ENCODE measurements around the gene TSEN34.
A peak's percentile ranks its signal among the peaks of the same experiment; 100 is the strongest.
"Not testable (repeated sequence)": the region's sequence is repeated elsewhere in the genome, so short reads cannot be mapped to it uniquely, and the experiment has no call there.

The TSEN34 gene

DNA sequence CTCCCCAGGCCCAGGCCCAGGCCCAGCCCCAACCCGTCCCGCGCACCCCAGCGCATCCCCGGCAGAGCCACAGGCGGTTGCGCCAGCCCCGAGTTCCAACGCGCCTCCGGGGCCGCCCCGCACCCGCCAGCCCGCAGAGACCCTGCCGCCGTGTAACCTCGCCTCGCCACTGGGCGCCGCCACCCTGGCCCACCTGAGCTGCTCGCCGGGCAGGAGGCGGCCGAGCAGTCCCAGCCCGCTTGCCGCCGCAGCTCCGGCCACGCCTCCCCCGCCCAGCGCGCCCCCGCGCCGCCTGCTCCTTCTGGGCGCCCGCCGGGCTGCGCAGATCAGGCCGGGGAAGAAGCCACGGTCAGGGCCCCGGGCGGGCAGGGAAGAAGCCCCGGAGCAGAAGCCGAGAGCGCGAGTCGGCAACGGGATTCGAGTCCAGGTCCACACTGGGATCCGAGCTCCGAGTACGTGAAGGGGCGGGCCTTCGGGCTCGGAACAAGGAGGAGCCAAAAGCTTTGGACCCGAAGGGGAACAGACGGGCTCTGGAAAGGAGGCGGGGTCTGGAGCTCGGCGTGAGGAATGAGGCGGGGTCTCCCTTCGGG, 1.9 kb upstream of the TSEN34 start, which contains the start of gene MBOAT7:
Gene MBOAT7 (minus strand): TSS at position 436 of the 590 bp plus-strand sequence. CDS start 1,072 bp downstream, outside the sequence.
- DNase-seq: peak in 1 of 2 experiments; percentile 97

DNA sequence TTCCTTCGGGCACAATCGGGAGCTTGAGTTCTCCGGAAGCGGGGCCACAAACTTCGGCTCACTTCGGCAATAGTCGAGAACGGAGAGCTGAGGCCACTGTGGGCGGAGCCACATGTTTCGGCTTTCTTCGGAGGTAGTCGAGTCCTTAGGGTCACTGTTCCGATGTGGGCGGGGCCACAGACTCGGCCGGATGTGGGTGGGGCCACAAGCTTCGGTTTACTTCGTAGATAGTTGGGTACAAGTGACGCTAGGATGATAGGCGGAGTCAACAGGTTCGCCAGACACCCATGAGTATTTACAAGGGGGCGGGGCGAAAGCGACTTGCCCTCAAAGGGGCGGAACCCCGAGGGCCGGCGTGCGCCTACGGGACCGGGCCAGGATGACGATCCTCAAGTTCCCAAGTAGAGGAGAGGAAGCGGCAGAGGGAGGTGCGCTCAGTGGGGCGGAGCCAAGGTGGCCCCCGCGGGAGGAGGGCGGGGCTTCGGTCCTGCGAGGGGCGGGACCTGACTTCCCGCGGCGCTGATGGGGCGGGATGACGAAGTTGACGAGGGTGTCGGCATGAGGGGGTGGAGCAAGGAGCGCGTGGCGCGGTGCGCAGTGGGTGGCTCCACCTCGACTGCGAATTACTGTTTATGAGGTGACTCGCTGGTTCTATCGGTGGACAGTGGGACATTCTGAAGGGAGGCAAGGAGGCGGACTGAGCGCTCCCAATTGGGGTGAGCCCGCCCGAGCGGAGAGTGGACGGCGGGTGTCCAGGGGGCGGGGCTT, 1.2 kb upstream of the TSEN34 start:
- DNase-seq: peak; percentile 97 to 98

DNA sequence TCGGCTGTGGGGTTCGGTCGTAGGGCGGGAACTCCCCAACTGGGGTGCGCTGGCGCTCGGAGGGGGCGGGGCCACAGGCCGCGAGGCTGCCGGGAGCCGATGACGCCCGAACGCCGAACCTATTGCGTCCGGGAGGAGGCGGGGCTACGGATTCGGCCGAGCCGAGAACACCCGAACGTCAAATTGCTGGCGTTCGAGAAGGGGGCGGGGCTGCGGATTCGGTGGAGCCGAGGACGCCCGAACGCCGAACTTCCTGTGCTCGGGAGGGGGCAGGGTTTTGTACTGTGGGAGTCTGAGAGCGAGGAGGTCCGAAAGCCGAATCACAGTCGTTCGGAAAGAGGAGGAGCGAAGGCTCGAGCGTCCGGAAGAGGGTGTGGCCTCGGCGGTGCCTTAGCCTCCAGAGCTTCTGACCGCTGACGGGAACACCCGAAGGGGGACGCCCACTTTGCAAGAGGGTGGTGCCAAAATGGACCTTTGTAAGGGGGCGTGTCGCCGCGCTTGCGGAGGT, 551 bp upstream of the TSEN34 start:
- DNase-seq: peak; percentile 96 to 97

DNA sequence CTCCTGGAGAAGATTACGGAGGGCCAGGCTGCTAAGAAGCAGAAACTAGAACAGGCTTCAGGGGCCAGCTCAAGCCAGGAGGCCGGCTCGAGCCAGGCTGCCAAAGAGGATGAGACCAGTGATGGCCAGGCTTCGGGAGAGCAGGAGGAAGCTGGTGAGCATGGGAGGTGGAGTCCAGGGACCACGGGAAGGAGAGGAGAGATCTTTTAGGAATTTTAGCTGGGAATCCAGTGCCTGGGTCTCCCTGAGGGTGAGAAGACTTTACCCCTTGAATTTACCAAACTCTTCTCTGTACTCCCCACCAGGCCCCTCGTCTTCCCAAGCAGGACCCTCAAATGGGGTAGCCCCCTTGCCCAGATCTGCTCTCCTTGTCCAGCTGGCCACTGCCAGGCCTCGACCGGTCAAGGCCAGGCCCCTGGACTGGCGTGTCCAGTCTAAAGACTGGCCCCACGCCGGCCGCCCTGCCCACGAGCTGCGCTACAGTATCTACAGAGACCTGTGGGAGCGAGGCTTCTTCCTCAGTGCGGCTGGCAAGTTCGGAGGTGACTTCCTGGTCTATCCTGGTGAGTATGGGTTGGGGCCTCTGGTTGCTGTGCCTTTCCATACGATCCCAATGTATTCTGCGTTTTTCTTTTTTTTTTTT, 824 bp downstream of the TSEN34 start:
- no peak for DNase-seq

DNA sequence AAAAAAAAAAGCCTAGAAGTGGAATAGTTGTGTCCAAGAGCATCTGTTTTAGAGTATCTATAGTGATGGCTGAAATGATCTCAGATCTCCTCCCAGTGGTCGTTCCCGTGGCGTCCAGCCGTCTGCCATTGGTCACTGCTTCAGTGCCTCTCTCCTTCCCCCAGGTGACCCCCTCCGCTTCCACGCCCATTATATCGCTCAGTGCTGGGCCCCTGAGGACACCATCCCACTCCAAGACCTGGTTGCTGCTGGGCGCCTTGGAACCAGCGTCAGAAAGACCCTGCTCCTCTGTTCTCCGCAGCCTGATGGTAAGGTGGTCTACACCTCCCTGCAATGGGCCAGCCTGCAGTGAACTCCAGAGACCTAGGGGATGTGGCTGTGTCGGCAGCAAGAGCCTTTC, 1.9 kb downstream of the TSEN34 start:
- no peak for DNase-seq

DNA sequence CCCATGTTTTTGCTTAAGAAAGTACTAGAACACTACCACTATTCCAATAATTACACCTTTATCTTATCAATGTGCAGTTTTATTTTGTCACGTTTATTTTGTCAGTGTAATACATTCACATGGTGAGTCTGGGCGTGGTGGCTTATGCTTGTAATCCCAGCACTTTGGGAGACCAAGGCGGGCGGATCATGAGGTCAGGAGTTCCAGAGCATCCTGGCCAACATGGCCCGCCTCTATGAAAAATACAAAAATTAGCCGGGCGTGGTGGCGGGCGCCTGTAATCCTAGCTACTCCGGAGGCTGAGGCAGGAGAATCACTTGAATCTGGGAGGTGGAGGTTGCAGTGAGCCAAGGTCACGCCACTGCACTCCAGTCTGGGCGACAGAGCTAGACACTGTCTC, 3.4 kb downstream of the TSEN34 start:
- not testable (repeated sequence) for DNase-seq

DNA sequence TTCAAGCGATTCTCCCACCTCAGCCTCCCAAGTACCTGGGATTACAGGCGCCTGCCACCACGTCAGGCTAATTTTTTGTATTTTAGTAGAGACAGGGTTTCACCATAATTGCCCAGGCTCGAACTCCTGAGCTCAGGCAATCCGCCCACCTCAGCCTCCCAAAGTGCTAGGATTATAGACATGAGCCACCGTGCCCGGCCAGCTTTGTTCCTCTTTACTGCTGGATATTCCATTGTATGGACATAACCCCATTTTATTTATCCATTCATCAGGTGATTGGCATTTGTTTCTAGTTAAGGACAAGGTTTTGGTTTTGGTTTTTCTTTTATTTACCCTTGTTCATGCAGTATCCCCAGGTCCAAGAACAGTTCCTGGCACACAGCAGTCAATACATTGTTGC, 5.4 kb downstream of the TSEN34 start:
- no peak for DNase-seq

DNA sequence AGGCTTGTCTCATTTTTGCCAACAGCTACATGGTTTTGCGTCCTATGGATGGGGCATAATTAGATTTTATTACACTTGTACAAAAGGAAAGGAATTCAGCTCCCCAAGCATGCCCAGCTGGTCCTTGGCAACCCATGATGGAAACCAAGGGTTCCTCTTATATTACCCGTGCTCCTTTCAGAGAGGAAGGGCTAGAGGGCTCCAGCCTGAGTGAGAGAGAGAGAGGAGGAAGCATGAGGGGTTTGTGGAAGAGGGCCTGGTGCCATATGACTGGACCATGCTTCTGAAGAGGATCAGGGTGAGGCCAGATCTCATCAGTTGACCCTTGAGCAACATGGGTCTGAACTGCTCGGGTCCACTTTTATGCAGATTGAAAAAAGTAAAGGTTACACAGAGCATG, 6.0 kb downstream of the TSEN34 start:
- no peak for DNase-seq

DNA sequence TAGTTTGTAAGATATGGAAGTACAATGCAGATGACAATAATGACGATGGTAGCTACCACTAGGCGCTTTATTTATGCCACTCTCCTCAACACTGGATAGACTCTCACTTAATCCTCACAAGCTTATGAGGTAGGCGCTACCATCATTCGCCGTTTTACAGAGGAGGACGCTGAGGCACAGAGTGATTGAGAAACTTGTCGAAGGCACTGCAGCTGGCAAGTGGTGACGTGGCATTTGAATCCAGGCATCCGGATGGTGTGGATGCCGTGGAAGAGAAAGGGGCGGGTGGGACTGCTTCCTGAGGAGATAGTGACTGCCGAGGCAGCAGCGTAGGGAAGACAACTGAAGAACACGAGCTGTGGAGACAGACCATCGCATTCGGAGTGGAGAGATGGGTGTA, 8.3 kb downstream of the TSEN34 start:
- DNase-seq: no peak

DNA sequence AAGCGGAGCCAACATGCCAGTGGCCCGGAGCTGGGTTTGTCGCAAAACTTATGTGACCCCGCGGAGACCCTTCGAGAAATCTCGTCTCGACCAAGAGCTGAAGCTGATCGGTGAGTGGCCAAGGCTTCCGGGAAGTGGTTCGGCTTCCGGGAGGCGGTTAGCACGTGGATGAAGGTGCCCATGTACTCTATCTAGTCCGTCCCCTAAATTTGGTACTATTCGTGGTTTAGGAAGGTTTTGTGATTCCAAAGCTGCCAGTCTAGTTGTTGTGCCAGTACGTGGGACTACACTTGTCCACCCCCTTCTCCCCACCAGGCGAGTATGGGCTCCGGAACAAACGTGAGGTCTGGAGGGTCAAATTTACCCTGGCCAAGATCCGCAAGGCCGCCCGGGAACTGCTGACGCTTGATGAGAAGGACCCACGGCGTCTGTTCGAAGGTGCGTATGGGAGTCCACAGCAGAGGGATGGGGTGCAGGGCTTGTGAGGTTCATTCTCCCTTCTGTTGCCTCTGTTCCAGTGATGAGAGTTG, 10.1 kb downstream of the TSEN34 start:
- no peak for DNase-seq

DNA sequence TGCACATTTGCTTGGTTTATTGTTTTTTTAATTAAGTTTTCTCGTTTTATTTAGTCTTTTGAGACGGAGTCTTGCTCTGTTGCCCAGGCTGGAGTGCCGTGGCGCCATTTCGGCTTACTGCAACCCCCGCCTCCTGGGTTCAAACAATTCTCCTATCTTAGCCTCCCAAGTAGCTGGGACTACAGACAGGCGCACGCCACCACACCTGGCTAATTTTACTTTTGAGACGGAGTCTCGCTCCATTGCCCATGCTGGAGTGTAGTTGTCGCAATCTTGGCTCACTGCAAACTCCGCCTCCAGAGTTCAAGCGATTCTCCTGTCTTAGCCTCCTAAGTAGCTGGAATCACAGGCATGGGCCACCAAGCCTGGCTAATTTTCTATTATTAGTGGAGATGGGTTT, 10.9 kb downstream of the TSEN34 start:
- DNase-seq: no peak

DNA sequence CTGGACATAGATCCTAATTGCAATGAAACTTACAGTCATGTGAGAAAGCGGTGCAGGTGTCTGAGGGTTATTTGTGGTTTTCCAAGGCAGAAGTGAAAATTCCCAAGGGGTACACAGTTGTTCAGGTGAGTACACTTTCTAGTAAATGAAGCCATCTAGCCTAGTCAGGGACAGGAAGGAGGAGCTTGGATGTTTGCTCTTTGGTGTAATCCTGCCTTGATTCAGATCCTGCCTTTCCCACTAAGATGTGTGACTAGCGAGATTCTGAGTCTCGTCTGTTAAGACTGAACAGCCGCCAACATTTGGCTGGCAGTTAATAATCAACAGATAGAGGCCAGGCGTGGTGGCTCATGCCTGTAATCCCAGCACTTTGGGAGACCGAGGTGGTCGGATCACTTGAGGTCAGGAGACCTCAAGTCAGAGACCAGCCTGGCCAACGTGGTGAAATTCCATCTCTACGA, 12.1 kb downstream of the TSEN34 start:
- DNase-seq: no peak

DNA sequence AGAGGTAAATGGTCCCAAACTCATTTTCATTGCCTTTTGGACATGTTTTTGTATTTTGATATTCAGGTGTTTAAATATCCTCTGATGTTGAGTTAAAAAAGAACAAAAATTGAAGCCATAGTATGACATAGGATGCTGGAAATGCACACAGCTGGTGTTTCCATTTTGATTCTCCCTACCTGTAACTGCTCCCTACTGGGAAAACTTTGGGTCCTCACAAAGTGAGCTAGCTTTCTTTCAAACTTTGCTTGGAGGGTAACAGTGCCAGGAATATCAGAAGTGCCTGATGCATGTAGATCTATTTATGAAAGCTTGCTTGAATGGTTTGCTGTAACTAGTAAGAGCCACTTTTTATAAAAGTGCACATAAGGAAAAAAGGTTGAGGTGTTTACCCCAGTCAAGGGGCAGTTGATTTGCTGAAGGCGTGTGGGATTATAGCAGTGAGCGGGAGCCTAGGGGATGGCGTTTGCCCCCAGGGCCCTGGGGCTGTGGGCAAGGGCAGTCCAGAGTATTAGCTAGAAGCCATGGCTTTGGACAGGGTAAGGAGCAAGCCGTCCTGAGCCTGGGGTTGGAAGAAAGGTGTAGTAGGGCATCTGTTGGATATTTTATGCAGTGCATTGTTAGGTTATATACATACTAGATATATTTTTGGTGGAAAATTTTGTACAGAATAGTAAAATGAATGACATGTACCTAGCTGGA, 13.8 kb downstream of the TSEN34 start:
- no peak for DNase-seq

DNA sequence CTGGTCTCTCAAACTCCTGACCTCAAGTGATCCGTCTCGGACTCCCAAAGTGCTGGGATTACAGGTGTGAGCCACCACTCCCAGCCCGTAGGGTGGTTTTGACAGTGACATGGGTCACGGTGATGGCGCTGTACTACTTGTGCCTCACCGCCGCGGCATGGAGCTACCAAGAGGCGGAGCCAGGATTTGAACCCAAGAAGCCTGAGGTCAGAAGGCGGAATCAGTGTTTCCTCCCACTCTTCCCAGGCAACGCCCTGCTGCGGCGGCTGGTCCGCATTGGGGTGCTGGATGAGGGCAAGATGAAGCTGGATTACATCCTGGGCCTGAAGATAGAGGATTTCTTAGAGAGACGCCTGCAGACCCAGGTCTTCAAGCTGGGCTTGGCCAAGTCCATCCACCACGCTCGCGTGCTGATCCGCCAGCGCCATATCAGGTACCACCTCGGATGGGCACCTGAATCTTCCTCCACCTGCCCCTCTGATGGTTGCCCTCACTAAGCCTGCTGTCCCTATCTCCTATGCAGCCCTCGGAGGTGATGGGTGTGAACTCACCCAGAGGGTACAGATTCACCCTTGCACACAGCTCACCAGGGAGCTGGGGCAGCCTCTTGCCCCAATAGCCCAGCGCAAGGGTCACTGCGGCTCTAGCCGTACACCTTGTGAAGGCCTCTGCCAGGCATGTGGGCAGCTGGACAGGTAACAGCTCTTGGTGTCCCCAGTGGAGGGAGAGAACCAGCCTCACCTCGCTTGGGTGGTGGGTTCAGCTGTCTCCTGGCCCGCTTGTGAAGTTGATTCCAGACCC, 15.1 kb downstream of the TSEN34 start:
- no peak for DNase-seq

DNA sequence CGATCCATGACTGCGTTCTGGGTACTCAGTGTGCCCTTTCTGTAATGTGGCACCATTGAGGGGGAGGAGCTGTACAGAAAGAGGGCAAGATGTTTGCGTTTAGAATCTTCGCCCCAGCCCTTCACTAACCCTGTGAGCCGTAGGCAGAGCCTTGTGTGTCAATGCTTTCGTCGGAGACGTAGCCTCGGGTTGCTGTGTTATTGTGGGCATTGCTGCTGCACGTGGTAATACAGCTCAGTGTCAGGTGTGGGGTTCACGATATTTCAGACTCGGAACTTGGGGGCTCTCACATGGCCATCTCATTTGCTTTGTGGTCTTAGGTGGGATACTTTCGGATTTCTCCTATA, 15.7 kb downstream of the TSEN34 start:
- no peak for DNase-seq

DNA sequence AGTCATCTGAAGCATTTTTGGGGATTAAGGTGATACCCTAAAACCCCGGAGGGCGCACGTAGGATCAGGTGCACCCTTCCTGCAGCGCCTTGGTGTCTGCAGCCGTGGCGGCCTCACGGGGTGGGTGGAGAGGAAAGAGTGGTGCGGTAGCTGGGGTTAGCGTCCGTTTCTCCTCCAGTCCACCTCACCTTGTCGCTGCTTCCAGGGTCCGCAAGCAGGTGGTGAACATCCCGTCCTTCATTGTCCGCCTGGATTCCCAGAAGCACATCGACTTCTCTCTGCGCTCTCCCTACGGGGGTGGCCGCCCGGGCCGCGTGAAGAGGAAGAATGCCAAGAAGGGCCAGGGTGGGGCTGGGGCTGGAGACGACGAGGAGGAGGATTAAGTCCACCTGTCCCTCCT, 16.1 kb downstream of the TSEN34 start:
- not testable (repeated sequence) for DNase-seq

DNA sequence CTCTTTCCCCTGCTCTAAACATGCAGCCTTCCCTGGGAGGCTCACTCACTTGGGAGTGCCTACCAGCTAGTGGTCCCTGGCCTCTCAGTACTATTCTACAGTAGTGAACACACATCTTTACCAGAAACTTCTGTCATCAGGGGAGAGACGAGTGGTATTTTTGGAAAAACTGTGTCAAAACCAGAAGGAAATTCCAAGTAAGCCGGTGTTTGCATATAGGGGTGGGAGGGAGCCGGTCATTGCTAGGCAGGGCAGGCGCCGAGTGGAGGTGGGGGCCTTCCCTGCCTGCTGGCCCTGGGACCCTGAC, 16.5 kb downstream of the TSEN34 start:
- no peak for DNase-seq

DNA sequence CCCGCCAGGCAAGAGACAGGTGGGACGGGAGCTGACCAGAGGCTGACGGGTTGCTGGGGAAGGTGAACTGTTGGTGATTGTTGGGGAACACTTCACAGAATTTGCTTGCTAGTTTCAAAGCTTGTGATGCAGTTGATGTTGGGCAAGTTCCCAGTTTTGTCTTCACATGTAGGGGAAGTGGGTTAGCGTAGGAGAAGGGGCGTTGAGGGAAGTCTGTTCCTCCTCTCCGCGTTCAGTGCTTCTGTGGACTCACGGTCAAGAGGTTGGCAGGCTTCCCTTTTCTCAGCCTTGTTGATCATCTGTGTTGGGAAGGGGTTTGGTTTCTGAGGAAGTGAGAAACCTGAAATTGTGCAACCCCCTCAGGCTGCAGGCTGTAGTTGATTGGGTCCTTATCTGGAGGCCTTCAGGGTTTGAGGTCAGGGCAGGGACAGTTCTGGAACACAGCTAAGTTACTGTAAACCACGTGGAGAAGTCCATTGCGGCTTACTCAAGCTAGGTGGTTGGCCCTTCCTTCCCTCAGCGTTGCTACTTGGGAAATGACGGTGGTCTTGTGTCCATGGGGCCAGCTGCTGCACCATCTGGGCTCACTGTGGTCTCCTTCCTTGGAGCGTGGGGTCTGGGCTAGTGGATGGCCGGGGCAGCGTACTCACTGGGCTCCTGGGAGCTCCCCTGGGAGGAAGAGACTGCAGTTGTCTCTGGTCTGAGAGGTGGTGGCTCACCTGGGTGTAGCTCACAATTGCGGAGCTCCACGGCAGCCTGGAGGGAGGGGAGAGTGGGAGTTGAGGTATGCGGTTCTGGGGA, 17.1 kb downstream of the TSEN34 start:
- no peak for DNase-seq

DNA sequence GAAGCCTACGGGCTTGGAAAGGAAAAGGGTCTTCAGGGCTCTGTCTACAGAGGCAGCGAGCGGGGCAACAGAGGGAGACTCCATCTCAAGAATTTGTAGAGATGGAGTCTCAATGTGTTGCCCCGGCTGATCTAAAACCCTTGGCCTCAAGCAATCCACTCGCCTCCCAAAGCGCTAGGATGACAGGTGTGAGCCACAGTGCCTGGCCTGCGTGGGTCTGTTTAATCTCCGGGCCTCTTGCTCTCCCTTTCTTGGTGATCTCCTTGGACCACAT, 17.6 kb downstream of the TSEN34 start:
- DNase-seq: no peak

DNA sequence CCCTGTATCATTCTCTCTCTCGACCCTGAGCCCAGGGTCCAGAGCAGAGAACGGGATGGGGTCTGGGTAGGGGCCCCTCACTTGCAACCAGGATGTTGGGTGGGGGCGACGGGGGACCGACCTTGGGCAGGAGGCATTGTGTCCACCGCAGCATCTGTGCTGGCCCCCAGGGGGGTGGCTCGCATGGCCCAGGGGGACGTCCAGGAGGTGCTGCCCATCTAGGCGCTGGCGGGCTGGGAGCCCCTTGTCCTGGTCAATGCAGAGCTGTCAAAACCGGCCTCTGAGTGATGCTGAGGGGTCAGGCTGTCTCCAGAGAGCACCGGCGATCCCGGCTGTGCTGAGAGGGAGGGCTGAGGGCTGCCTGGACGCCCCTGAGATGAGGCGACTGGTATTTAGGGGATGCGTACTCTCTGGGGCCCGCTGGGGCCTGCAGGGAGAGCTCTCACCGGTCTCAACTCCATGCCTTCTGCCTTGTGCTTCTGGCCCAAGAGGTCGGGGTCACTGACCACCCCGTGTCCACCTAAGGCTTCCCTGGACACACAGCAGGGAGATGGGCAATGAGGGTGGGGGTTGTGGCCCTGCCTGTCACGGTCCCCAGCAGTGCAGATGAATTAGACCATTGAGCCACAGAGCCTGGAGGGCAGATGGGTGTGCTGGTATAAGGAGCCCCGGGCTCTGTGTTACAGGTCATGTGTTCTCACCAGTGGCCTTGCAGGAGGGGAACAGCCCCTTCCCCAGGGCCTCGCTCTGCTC, 18.1 kb downstream of the TSEN34 start:
- no peak for DNase-seq

Data from cerebellar nuclear complex (tissue), 1 donor.